H7 (cell line): ENCODE data around the gene NMS. TPM values are rescaled to one million over a fixed set of nuclear protein-coding genes. Genes with fewer than 3 reads are reported as not detected.
A peak's percentile ranks its signal among the peaks of the same experiment; 100 is the strongest.

Source experiments
- DNase-seq: peaks from one replicate; pipeline ENCODE4 v3.0.0; 2012
- H3K27me3 ChIP-seq: 2 replicates; pipeline ENCODE4 v1.6.0; 2011; ENCODE audit warnings: mild to moderate bottlenecking, low read length; ENCODE audit not compliant: control insufficient read depth, insufficient read depth
- H3K36me3 ChIP-seq: replicated peaks from 2 replicates; pipeline ENCODE4 v1.5.1; 2011; ENCODE audit warnings: low read length; ENCODE audit not compliant: control insufficient read depth, insufficient read depth
- H3K4me3 ChIP-seq: 2 replicates; pipeline ENCODE4 v1.5.1; 2011; ENCODE audit warnings: low read depth, mild to moderate bottlenecking, control low read depth, low read length, moderate library complexity; ENCODE audit not compliant: insufficient read depth
- total RNA-seq: library from RNA; depleted of rRNA; stranded (reverse); fragments of >200 nt; shearing (Covaris generic); gene quantifications from 2 replicates; pipeline ENCODE4 v1.2.3, GENCODE V29; 2014; rRNA removed

The NMS gene
- not detected in 2 replicates for total RNA-seq

GRCh38 chr2:100470182-100470581 lies at the start of gene NMS:
TSS of gene NMS (plus strand) at chr2:100470482. CDS start at chr2:100470489, 7 bp downstream.
- Histone ChIP-seq H3K4me3 (no peak within 1 kb of the TSS), H3K27me3 (no peaks in the 10 kb centered on the region), H3K36me3 (no peaks in the 10 kb centered on the region)
- peak; percentile 3 for DNase-seq

- DNase-seq, result peak; percentile 81
- H3K36me3 ChIP-seq, result no peaks in the 10 kb centered on the region
- H3K4me3 ChIP-seq, result no peak overlapping the region
- no peaks in the 10 kb centered on the region; the same call in 1 of the 2 replicates for H3K27me3 ChIP-seq
These were observed 47.8 kb upstream of the NMS start for GRCh38 chr2:100422320-100423055.

GRCh38 chr2:100423631-100424030 lies 46.7 kb upstream of the NMS start:
- H3K36me3 ChIP-seq, result no peaks in the 10 kb centered on the region
- no peak overlapping the region for H3K4me3 ChIP-seq
- no peak for DNase-seq
- no peaks in the 10 kb centered on the region; the same call in 1 of the 2 replicates for H3K27me3 ChIP-seq

GRCh38 chr2:100424277-100424875 lies 45.9 kb upstream of the NMS start:
- Histone ChIP-seq H3K36me3 (no peaks in the 10 kb centered on the region), H3K27me3 (no peaks in the 10 kb centered on the region; the same call in 1 of the 2 replicates), H3K4me3 (no peak overlapping the region)
- no peak for DNase-seq

GRCh38 chr2:100425107-100425506 lies 45.2 kb upstream of the NMS start:
- no peaks in the 10 kb centered on the region; the same call in 1 of the 2 replicates for H3K27me3 ChIP-seq
- H3K36me3 ChIP-seq, result no peaks in the 10 kb centered on the region
- no peak overlapping the region for H3K4me3 ChIP-seq
- DNase-seq, result no peak

- DNase-seq, result no peak
- H3K4me3 ChIP-seq, result no peak overlapping the region
- no peaks in the 10 kb centered on the region for H3K36me3 ChIP-seq
- H3K27me3 ChIP-seq, result no peaks in the 10 kb centered on the region; the same call in 1 of the 2 replicates
These were observed 44.5 kb upstream of the NMS start for GRCh38 chr2:100425573-100426383.

- H3K36me3 ChIP-seq, result no peaks in the 10 kb centered on the region
- no peaks in the 10 kb centered on the region for H3K27me3 ChIP-seq
- DNase-seq, result peak; percentile 11
- no peak overlapping the region for H3K4me3 ChIP-seq
These were observed 43.9 kb upstream of the NMS start for GRCh38 chr2:100426384-100426720.

GRCh38 chr2:100427111-100427510 lies 43.2 kb upstream of the NMS start:
- peak; percentile 10 for DNase-seq
- Histone ChIP-seq H3K4me3 (no peak overlapping the region), H3K27me3 (no peaks in the 10 kb centered on the region), H3K36me3 (no peaks in the 10 kb centered on the region)

GRCh38 chr2:100427627-100428258 lies 42.5 kb upstream of the NMS start:
- no peaks in the 10 kb centered on the region for H3K36me3 ChIP-seq
- no peaks in the 10 kb centered on the region for H3K27me3 ChIP-seq
- no peak overlapping the region for H3K4me3 ChIP-seq
- peak; percentile 61 for DNase-seq

- Histone ChIP-seq H3K36me3 (no peaks in the 10 kb centered on the region), H3K4me3 (no peak overlapping the region), H3K27me3 (no peaks in the 10 kb centered on the region)
- no peak for DNase-seq
These were observed 40.6 kb upstream of the NMS start for GRCh38 chr2:100429726-100430125.

- H3K36me3 ChIP-seq, result no peaks in the 10 kb centered on the region
- no peaks in the 10 kb centered on the region for H3K27me3 ChIP-seq
- no peak overlapping the region for H3K4me3 ChIP-seq
- DNase-seq, result no peak
These were observed 32.5 kb upstream of the NMS start for GRCh38 chr2:100437751-100438150.

GRCh38 chr2:100446696-100447095 lies 23.6 kb upstream of the NMS start:
- Histone ChIP-seq H3K4me3 (no peak overlapping the region), H3K27me3 (no peaks in the 10 kb centered on the region), H3K36me3 (no peaks in the 10 kb centered on the region)
- DNase-seq, result no peak

GRCh38 chr2:100451092-100451491 lies 19.2 kb upstream of the NMS start:
- H3K4me3 ChIP-seq, result no peak overlapping the region
- no peak for DNase-seq
- no peaks in the 10 kb centered on the region for H3K27me3 ChIP-seq
- H3K36me3 ChIP-seq, result no peaks in the 10 kb centered on the region

GRCh38 chr2:100451734-100452133 lies 18.5 kb upstream of the NMS start:
- no peak for DNase-seq
- Histone ChIP-seq H3K36me3 (no peaks in the 10 kb centered on the region), H3K27me3 (no peaks in the 10 kb centered on the region), H3K4me3 (no peak overlapping the region)
